ENCODE results near the gene EZR.

GRCh38 chr6:158830736-158831135, 11.6 kb upstream of the EZR start:
- TF ChIP-seq, protein P1, sequence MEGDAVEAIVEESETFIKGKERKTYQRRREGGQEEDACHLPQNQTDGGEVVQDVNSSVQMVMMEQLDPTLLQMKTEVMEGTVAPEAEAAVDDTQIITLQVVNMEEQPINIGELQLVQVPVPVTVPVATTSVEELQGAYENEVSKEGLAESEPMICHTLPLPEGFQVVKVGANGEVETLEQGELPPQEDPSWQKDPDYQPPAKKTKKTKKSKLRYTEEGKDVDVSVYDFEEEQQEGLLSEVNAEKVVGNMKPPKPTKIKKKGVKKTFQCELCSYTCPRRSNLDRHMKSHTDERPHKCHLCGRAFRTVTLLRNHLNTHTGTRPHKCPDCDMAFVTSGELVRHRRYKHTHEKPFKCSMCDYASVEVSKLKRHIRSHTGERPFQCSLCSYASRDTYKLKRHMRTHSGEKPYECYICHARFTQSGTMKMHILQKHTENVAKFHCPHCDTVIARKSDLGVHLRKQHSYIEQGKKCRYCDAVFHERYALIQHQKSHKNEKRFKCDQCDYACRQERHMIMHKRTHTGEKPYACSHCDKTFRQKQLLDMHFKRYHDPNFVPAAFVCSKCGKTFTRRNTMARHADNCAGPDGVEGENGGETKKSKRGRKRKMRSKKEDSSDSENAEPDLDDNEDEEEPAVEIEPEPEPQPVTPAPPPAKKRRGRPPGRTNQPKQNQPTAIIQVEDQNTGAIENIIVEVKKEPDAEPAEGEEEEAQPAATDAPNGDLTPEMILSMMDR (IDR thresholded peaks at IDR 0.05; ENCODE audit: low read length): no peak
- no peak for TF ChIP-seq EZH2 (IDR thresholded peaks at IDR 0.05; ENCODE audit: borderline replicate concordance, low read length)
